ENCODE data around the gene CSNK1E. TPM values are rescaled to one million over a fixed set of nuclear protein-coding genes. Genes with fewer than 3 reads are reported as not detected.

CSNK1E gene
- total and polyA plus RNA-seq, 2 of the 4 experiments (the other 2 are of a cell fraction): 116 to 276 TPM

DNA sequence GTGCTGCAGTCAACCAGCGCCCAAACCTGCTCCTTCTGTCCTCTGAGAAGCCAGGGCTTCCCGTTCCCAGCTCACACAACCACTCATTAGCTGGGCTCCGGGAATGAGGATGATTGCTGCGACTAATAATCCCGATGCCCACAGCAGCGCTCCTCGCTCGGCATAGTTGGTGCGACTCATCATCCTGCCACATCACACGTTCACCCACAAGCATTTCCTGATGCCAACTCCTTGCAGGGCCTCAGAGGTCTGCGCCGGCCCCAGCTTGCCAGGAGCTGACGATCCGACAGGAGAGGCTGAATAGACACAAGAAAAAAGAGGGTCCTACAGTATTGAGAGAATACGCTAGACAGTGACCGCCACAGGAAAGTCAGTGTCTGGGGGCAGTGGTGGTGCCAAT is 10.6 kb upstream of the CSNK1E start:
- peaks cover 14% of the 10 kb centered on the region; the same call in 1 of the 2 replicates for H3K9me1 ChIP-seq (ENCODE audit: insufficient read depth, low read length)
- peak overlapping the region; percentile 38 for H3K4ac ChIP-seq (ENCODE audit: low read depth, low read length)
- BruUV-seq (replicated peaks): no TSS peak
- H4K5ac ChIP-seq (ENCODE audit: low read depth, low read length): peak overlapping the region; percentile 76; the same call in 1 of the 2 replicates
- H4K91ac ChIP-seq (ENCODE audit: insufficient read depth, low read depth, low read length): no peak overlapping the region; the same call in 1 of the 2 replicates
- H3K4me3 ChIP-seq (ENCODE audit: insufficient read depth, low read depth, low read length): no peak overlapping the region
- H3K36me3 ChIP-seq (ENCODE audit: control insufficient read depth, insufficient read depth, low read length): no peaks in the 10 kb centered on the region
- H2AK5ac ChIP-seq (ENCODE audit: low read depth, low read length): peak overlapping the region; percentile 86
- no peak overlapping the region for H3K56ac ChIP-seq (ENCODE audit: extremely low read depth, insufficient read depth, low read length)
- no peak overlapping the region for H3K9ac ChIP-seq (ENCODE audit: low read depth, low read length)
- peak; percentile 79 for ATAC-seq (ENCODE audit: low read depth)
- peak overlapping the region; percentile 16; the same call in 1 of the 2 replicates for H3K4me2 ChIP-seq (ENCODE audit: low read depth, low read length)
- H3K79me1 ChIP-seq (ENCODE audit: low read depth in 1 of 2, low read length in 2 of 2): 0 out of 4 replicates have a peak, but pooled peaks cover 0 to 5% of the 10 kb centered on the region in 2 experiments
- no peak overlapping the region for H3K23ac ChIP-seq (ENCODE audit: low read depth, low read length)
- CTCF ChIA-PET: no interaction called here
- H3K9me3 ChIP-seq (ENCODE audit: control insufficient read depth, insufficient read depth, low read length): no peaks in the 10 kb centered on the region
- POLR2A ChIA-PET (ENCODE audit: unreplicated experiment): no interaction called here
- 63% methylated on average over 11 of the region's 16 CpGs; no CpG with 5 or more reads in 1 of the 2 experiments for WGBS, 2 experiments (ENCODE audit: extremely low coverage in 2 of 2, insufficient read length in 1 of 2)
- dilution Hi-C loops (cut with HindIII; ENCODE audit: low sequenced_read_pairs, unreplicated experiment): no loop called here
- peak overlapping the region; percentile 1; the same call in 1 of the 3 replicates for H2BK15ac ChIP-seq (ENCODE audit: low read depth, low read length)
- peaks cover 9% of the 10 kb centered on the region for H3K4me1 ChIP-seq (ENCODE audit: control insufficient read depth, insufficient read depth, low read length)
- in situ Hi-C loops (cut with MboI; ENCODE audit: low sequenced_read_pairs): no loop called here
- peak; percentile 63 for DNase-seq
- H3K27ac ChIP-seq (ENCODE audit: insufficient read depth, low read length): peak overlapping the region; percentile 39; the same call in 1 of the 2 replicates
- H4K8ac ChIP-seq (ENCODE audit: low read depth in 2 of 2, low read length in 2 of 2): peak overlapping the region in 1 of 2 experiments; percentile 86; a peak in 2 of 4 replicates
- H2AK9ac ChIP-seq (replicated peaks; ENCODE audit: low read depth, low read length, poor library complexity): peak overlapping the region; percentile 88
- H2BK5ac ChIP-seq (ENCODE audit: low read depth, low read length, poor library complexity, severe bottlenecking): peak overlapping the region; percentile 55
- H2BK120ac ChIP-seq (ENCODE audit: low read depth, low read length): peak overlapping the region; percentile 58
- TF ChIP-seq NFE2L2 (IDR thresholded peaks at IDR 0.05; ENCODE audit: low read depth, low read length): no peak
- TF ChIP-seq FOS (IDR thresholded peaks at IDR 0.05; ENCODE audit: low read depth, low read length): 0 out of 2 replicates have a peak, but pooled peaks have one; percentile 12
- TF ChIP-seq SMC3 (IDR thresholded peaks at IDR 0.05; ENCODE audit: low read depth, low read length): no peak
- H3K14ac ChIP-seq (replicated peaks; ENCODE audit: low read depth, low read length): peak overlapping the region; percentile 52; the same call in 1 of the 2 replicates
- no peak overlapping the region; the same call in 1 of the 2 replicates for H3K18ac ChIP-seq (ENCODE audit: low read depth, low read length)
- H4K20me1 ChIP-seq (ENCODE audit: insufficient read depth, low read length): no peaks in the 10 kb centered on the region
- H2BK20ac ChIP-seq (ENCODE audit: low read depth, low read length): peak overlapping the region; percentile 27
- peak overlapping the region; percentile 63 for H2AFZ ChIP-seq (replicated peaks; ENCODE audit: low read length, poor library complexity)
- no peaks in the 10 kb centered on the region for H3K27me3 ChIP-seq (ENCODE audit: control insufficient read depth, insufficient read depth, low read length)
- intact Hi-C loops (cut with micrococcal nuclease): no loop called here

Measured in IMR-90 (cell line).